HG02885 (cell line): ENCODE measurements around the gene UBR3.
A peak's percentile ranks its signal among the peaks of the same experiment; 100 is the strongest.
"Not testable (repeated sequence)": the region's sequence is repeated elsewhere in the genome, so short reads cannot be mapped to it uniquely, and the experiment has no call there.

Experiments
- ATAC-seq: cut with Tn5 transposase; IDR thresholded peaks from one replicate; pipeline ENCODE4 v1.9.1; 2021; ENCODE audit warnings: mild to moderate bottlenecking; ENCODE audit not compliant: unreplicated experiment, poor library complexity

UBR3 gene

DNA sequence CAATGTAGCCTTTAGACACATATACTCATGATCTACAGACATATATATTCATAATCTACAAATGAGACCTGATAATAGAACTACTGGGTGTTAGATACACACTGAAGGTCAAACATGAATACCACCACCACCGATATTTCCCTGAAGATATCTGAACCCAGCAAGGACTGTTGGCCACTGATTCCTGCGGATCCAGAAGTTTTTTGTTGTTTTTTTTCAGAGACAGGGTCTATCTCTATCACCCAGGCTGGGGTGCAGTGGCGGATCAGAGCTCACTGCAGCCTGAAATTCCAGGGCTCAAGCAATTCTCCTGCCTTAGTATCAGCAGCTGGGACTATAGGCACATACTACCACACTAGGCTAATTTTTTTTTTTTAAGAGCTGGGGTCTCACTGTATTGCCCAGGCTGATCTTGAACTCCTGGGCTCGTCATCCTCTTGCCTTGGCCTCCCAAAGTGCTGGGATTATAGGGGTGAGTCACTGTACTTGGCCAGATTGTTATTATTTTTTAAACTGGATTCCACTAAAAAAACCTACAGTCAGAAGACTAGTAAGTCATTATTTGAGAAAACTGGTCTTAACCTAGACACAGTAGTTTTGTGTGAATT is 4.4 kb upstream of the UBR3 start:
- ATAC-seq = no peak

DNA sequence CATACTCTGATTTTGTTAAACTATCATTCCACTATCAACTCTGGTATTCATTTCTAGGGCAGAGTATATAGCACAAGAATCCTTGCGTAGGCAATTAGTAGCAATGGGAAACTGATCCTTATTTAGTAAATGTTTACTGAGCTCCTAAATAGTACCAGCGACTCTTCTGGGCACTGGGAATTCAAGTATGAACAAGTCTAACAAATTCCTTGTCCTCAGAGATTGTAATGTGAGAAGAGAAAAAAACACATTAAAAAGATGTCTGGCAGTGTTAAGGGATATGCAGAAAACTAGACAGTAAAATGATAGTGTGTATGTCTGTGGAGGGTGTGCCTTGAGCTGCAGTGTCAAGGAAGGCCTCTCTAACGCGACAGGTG is 3.3 kb upstream of the UBR3 start:
- no peak for ATAC-seq

DNA sequence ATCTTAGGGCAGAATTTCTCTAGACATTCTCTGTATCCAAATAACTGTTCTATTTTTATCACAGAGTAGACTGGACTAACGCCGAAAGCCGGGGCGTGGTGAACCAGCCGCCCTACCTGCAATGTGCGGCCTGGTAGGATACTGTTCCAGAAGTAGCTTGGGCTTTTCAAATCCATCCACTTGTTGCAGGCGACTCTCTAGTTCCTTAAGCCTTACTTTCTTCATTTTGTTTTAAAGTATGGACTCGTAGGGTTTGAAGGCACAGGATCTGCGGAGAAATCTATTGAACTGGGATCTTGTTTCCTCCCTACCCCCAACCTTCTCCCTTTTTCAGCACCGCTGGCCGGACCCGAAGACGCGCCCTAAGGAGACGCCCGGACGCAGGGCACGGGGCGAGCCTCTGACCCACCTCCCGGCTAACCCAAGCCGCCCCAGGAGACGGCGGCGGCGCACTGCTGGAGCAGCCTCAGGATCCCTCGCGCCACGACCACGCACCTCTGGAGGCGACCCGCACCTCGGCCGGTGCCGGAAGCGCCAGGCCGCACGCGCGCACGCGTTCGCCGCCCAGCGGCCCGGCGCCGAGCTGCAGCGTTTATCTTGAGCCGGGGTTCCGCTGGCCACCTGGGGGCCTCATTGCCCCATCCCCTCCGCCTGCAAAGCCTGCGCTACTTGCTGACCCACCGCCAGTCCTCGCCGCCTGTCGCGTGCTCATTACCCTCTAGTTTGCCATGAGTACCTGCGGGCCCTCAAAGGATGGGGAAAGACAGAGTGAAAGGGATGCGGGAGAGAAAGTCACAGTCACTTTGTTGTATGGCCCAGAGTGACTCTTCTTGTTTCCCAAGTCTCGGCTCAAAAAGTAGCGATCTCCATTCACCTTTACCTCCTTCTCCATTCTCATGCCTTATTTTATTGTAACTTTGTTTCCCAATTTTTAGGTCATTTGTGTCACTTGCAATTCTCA is 2.6 kb upstream of the UBR3 start, which contains the start of gene METTL5:
Gene METTL5, minus strand, starts transcription at position 533 of the 961 bp plus-strand sequence. Its CDS starts 308 bp downstream, at position 225.
- peak; percentile 72 for ATAC-seq

DNA sequence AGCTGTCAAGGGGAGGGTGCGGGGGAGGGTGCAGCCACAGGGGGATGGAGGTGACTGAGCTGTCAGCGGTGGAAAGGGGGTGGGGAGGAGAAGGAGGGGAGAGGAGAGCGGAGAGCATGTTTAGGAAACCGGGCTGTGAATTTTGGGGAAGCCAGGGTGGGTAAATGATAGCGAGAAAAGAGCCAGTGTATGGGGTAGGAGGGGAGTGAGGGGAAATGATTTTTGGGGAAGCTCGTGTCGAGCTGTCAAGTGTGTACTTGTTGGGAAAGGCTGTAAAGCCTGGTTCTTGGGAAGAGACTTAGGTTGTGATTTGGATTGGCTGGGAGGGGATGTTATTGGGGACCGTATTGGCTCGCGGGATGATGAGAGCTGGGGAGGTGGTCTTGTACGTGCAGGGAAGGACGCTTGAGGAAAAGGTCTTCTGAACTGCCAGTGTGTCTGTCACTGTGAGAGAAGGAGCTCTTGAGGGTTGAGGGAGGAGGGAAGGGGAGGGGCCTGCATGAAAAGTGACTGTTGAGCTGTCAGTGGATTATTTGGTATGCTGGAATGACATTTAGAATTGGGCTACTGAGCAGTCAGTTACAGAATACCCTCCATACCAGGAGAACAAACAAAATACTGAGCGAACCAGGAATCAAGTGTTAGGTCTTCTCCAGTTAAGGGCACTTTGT is 1.0 kb downstream of the UBR3 start:
- ATAC-seq = peak; percentile 24

DNA sequence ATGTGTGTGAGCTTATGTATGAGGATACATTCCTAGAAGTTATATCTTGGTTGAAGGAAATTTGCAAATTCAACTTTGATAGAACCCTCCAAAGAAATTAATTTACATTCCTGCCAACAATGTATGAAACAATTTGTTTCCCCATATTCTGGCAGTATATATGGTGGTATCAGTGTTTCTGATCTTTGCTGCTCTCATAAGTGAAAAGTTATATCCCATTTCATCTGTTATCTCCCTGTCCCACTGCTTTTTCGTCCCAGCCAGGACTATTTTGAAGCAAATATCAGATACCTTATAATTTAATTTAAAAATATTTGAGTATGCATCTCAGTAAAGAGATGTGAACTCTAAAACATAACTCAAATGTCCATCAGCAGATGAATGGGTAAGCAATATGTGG is 7.1 kb downstream of the UBR3 start:
- ATAC-seq = no peak

DNA sequence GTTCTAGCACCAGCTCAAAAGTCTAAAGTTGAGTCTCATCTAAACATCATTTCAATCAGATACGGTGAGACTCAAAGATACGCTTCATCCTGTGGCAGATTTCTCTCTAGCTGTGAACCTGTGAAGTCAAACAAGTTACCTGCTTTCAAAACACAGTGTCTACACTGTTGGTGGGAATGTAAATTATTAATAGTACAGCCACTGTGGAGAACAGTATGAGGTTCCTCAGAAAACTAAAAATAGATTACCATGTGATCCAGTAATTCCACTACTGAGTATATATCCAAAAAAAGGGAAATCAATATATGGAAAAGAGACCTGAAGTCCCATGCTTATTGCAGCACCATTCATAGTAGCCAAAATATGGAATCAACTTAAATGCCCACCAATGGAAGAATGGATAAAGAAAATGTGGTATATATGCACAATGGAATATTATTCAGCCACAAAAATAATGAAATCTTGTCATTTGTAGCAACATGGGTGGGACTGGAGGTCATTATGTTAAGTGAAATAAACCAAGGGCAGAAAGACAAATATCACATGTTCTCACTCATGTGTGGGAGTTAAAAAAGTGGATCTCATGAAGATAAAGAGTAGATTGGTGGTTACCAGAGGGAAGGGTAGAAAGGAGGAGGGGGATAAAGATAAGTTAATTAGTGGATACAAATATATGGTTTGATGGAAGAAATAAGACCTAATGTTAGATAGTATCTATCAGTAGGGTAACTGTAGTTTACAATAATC is 11.7 kb downstream of the UBR3 start:
- no peak for ATAC-seq

DNA sequence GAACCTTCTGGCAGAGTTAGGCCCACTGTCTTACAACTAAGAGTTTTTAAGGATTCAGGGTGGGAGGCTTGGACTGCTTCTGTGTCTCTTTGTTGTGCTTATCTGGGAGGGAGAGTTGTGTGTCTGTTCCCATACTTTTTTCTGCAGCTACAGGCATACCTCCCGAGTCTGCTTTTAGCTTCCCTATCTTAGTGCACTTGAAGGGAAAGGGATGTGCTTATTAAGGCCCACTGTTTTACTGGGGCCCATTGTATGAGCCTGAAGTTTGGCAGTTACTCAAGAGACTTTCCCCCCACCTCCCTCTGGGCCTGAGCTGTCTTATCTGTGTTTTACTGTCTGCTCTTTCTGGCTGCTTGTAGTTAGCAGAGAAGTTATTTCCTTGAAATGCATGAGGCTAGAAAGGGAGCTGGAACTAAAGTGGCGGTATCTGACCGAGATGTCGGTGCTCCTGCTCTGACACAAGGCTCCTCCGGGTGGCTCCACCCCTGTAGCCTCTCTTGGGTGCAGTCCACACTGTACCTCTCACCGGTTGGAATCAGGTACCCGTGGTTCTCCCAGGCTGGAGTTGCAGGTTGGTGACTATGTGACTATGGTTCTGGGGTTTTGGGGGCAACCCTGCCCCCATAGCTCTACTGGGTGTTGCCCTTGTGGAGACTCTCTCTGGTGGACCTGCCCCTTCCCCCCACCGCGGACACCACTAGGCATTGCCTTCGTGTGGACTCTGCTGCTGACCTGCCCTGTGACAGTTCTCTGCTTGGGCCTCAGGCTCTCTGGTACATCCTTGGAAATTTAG is 12.9 kb downstream of the UBR3 start:
- no peak for ATAC-seq

DNA sequence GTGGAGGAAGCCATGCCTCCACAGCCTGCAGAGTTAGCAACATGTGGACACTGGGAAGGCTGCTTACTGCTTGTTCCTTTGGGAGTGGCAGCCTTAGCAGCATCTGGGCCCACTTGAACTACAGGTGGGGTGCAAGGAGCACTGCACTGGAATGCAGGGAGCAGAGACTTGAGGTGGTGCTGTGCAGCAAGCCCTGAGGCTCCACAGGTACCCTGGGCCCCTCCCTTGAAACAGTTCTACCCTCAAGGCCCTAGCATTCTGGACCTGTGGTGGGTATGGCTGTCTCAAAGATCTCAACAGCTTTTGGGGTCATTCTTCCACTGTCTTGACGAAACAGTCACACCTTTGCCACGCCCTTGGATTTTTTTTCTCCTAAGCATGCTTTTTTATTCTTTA is 13.5 kb downstream of the UBR3 start:
- no peak for ATAC-seq

DNA sequence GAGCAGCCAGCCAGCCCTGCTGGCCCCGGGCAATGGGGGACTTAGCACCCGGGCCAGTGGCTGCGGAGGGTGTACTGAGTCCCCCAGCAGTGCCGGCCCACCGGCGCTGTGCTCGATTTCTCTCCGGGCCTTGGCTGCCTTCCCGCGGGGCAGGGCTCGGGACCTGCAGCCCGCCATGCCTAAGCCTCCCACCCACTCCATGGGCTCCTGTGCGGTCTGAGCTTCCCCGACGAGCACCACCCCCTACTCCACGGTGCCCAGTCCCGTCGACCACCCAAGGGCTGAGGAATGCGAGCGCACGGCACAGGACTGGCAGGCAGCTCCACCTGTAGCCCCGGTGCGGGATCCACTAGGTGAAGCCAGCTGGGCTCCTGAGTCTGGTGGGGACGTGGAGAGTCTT is 14.4 kb downstream of the UBR3 start:
- not testable (repeated sequence) for ATAC-seq

DNA sequence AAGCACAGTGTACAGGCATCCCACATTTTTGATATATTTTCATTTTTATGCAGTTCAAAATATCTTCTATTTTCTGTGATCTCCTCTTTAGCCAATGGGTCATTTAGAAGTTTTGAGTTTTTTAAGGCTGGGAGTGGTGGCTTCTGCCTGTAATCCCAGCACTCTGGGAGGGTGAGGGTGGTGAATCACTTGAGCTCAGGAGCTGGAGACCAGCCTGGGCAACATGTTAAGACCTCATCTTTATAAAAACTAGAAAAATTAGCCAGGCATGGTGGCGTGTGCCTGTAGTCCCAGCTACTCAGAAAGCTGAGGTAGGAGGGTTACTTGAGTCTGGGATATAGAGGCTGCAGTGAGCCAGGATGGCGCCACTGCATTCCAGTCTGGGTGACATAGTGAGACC is 17.8 kb downstream of the UBR3 start:
- no peak for ATAC-seq

DNA sequence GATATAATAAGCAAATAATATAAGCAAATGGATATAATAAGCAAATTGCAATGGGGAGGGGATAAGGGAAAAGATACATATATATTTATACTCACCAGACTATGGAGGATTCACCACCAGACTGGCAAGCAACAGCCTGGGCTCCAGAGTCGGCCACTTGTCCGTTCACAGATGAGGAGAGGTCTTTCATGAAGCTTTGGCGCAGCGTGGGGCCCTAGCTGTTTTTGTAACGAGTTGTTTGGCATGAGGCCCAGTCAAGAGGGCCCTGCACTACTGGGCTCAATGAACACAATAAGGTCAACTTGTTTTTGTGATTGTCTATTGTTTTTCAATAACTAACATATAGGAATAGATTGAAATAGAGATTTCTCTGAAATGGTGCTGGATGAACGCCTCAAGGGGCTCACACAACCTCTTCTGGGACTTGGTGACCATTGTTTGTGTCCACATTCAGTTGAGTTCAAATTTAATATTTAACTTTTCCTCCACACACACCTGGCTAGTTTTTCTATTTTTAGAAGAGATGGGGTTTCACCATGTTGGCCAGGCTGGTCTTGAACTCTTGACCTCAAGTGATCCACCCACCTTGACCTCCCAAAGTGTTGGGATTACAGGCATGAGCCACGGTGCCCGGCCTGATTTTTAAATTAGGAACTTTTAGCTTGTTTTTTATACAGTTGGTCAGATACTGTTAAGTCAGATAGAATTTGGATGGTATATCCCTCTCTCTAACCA is 21.9 kb downstream of the UBR3 start:
- ATAC-seq = not testable (repeated sequence)

DNA sequence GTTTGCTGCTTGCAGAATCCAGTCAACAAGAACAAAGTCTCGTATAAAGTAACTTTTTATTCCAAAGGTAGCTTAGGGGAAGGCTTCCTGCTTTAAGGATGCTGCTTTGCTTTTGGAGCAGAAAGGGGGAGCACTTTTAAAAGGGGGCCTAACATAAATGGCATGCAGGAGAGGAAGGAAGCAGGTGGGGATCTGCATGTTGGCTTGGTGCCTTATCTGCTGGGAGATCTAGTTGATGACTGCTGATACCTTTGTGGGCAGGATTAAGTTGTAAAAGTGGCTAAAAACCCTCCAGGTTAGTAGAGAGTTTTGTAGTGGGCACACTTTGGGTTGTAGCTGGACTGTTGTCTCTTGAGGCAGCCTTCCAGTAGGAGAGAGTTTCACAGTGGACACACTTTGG is 22.5 kb downstream of the UBR3 start:
- no peak for ATAC-seq

DNA sequence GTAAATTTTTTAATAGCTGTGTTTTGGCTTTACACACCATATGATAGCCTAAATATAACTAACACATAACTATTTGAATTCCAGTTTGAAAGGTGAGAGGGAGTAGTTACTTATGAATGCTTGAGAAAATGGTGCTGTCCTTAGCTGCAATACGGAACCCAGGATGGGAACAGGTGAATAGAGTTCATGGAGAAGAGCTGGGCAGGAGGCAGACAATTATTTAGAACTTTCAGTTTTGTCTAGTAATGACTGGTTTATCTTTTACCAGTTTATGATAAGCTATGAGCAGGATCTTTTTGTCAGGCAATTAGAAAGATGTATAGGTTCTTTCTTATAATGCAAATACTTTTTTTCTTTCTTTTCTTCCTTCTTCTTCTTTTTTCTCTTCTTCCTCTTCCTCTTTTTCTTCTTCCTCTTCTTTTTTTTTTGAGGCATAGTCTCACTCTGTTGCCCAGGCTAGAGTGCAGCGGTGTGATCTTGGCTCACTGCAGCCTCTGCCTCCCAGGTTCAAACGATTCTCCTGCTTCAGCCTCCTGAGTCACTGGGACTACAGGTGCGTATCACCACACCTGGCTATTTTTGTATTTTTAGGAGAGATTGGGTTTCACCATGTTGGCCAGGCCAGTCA is 25.9 kb downstream of the UBR3 start:
- no peak for ATAC-seq

DNA sequence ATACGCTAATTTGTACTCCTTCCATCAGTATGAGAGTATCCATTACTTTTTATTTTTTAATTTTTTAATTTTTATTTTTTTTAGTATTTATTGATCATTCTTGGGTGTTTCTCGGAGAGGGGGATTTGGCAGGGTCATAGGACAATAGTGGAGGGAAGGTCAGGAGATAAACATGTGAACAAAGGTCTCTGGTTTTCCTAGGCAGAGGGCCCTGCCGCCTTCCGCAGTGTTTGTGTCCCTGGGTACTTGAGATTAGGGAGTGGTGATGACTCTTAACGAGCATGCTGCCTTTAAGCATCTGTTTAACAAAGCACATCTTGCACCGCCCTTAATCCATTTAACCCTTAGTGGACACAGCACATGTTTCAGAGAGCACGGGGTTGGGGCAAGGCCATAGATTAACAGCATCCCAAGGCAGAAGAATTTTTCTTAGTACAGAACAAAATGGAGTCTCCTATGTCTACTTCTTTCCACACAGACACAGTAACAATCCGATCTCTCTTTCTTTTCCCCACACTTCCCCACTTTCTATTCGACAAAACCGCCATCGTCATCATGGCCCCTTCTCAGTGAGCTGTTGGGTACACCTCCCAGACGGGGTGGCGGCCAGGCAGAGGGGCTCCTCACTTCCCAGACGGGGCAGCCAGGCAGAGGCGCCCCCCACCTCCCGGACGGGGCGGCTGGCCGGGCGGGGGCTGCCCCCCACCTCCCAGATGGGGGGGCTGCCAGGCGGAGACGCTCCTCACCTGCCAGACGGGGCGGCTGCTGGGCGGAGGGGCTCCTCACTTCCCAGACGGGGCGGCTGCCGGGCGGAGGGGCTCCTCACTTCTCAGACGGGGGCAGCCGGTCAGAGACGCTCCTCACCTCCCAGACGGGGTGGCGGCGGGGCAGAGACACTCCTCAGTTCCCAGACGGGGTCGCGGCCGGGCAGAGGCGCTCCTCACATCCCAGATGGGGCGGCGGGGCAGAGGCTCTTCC is 28.3 kb downstream of the UBR3 start:
- not testable (repeated sequence) for ATAC-seq

DNA sequence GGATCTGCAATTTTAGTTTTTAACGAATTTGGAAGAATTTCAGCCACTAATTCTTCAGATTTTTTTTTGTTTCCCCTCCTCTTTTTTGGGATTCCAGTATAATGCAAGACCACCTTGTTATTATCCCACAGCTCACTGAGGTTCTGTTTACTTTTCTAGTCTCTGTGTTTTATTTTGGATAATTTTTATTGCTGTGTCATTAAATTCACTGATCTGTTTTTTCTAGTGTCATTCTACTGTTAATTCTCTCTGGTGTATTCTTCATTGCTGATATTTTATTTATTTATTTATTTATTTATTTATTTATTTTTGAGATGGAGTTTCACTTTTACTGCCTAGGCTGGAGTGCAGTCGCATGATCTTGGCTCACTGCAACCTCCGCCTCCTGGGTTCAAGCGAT is 32.2 kb downstream of the UBR3 start:
- ATAC-seq = no peak

DNA sequence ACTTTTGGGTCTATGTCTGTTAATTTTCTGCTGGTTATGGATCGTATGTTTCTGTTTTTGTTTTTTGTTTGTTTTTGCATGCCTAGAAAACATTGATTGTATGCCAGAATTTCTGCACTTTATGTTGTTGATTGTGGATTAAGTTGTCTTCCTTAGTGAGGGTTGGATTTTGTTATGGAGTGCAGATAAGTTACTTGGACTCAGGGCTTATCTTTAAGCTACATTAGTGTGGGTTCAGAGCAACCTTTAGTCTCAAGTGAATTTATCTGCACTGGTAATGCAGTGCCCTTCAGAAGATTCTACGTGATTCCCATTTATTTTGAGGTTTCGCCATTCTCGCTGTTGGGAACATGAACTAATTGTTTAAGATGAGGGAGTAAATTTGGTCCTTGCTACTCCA is 32.9 kb downstream of the UBR3 start:
- no peak for ATAC-seq

DNA sequence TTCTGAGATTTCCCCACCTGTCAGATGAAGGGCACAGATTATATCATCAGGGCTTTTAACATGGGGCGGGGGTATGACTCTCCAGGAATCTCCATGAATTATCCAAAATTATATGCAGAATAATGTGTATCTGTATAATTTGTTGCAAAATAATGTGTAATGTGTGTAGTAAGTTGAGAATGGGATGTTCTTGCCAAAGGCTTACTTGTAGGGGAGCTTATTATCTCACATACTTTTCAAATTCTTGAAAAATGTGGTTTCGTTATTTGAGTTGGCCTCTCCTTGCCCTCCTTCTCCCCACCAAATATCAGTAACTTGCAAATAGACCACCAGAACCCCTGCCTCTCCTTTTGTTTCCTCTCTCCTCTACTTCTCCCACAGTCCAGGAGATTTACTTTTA is 35.6 kb downstream of the UBR3 start:
- no peak for ATAC-seq
